WTC11 (cell line): ENCODE data around the gene BUD31. TPM values are rescaled to one million over a fixed set of nuclear protein-coding genes. Genes with fewer than 3 reads are reported as not detected.

ENCODE experiments used
- ATAC-seq: fragments of 200-7000 bp; cut with Tn5 transposase; 2 replicates; pipeline ENCODE4 v1.10.0; 2021; ENCODE audit warnings: mild to moderate bottlenecking, moderate library complexity
- CTCF ChIA-PET: fragments of 300-600 bp; sonication (Branson Sonifier 250); formaldehyde crosslinking; loops from one replicate; lab custom pipeline; 2021; ENCODE audit warnings: antibody characterized with exemption; lab: Charles Lee
- POLR2A ChIA-PET: fragments of 350-600 bp; sonication (Branson Sonifier 250); formaldehyde crosslinking; loops from one replicate; lab custom pipeline; 2021; ENCODE audit warnings: antibody characterized with exemption; lab: Charles Lee
- DNase-seq: peaks from one replicate; pipeline ENCODE4 v3.0.0; 2021; ENCODE audit warnings: low spot score
- H3K27ac Mint-ChIP-seq: 2 replicates; pipeline ENCODE4 v1.8.0; 2021; ENCODE audit warnings: mixed read lengths
- H3K27me3 Mint-ChIP-seq: 2 replicates; pipeline ENCODE4 v1.8.0; 2021; ENCODE audit warnings: low read depth, mild to moderate bottlenecking, moderate library complexity, mixed read lengths
- H3K36me3 Mint-ChIP-seq: 2 replicates; pipeline ENCODE4 v1.8.0; 2021; ENCODE audit warnings: mixed read lengths
- H3K4me1 Mint-ChIP-seq: 2 replicates; pipeline ENCODE4 v1.8.0; 2022; ENCODE audit warnings: mixed read lengths
- H3K4me3 Mint-ChIP-seq: 2 replicates; pipeline ENCODE4 v1.8.0; 2021; ENCODE audit warnings: mild to moderate bottlenecking, moderate library complexity, mixed read lengths
- H3K9me3 Mint-ChIP-seq: 2 replicates; pipeline ENCODE4 v1.8.0; 2021; ENCODE audit warnings: mixed read lengths
- AR ChIP-seq: fragments of 250-450 bp; sonication (Bioruptor Pico); IDR thresholded peaks from 2 replicates; pipeline ENCODE4 v1.9.0; 2021; ENCODE audit warnings: mild to moderate bottlenecking
- CTCF ChIP-seq: fragments of 200-600 bp; IDR thresholded peaks from 2 replicates; pipeline ENCODE4 v1.8.0; 2022; ENCODE audit warnings: antibody characterized with exemption
- E2F4 ChIP-seq: sonication (generic); formaldehyde crosslinking; IDR thresholded peaks from 2 replicates; pipeline ENCODE4 v1.8.1; 2022; ENCODE audit warnings: low read depth, mild to moderate bottlenecking, moderate library complexity, missing genetic modification reagents, borderline replicate concordance
- ELF4 ChIP-seq: sonication (generic); formaldehyde crosslinking; IDR thresholded peaks from 2 replicates; pipeline ENCODE4 v1.8.1; 2022; ENCODE audit warnings: low read depth, mild to moderate bottlenecking, moderate library complexity, missing genetic modification reagents
- EMX1 ChIP-seq: fragments of 250-450 bp; sonication (Bioruptor Pico); IDR thresholded peaks from 2 replicates; pipeline ENCODE4 v1.8.0; 2021; ENCODE audit warnings: mild to moderate bottlenecking
- ERG ChIP-seq: fragments of 250-450 bp; sonication (Bioruptor Pico); IDR thresholded peaks from 2 replicates; pipeline ENCODE4 v1.8.0; 2021; ENCODE audit warnings: mild to moderate bottlenecking
- ETV6 ChIP-seq: sonication (generic); formaldehyde crosslinking; IDR thresholded peaks from 2 replicates; pipeline ENCODE4 v1.8.1; 2022; ENCODE audit warnings: mild to moderate bottlenecking, missing genetic modification reagents
- FOXJ3 ChIP-seq: sonication (generic); formaldehyde crosslinking; IDR thresholded peaks from 2 replicates; pipeline ENCODE4 v1.9.0; 2021; ENCODE audit warnings: missing genetic modification reagents, mild to moderate bottlenecking, borderline replicate concordance
- FOXK1 ChIP-seq: sonication (generic); formaldehyde crosslinking; IDR thresholded peaks from 2 replicates; pipeline ENCODE4 v1.8.0; 2022; ENCODE audit warnings: mild to moderate bottlenecking, moderate library complexity, missing genetic modification reagents
- JAZF1 ChIP-seq: fragments of 250-450 bp; sonication (Bioruptor Pico); IDR thresholded peaks from 2 replicates; pipeline ENCODE4 v1.9.0; 2021; ENCODE audit warnings: moderate library complexity, mild to moderate bottlenecking, inconsistent platforms
- NFATC4 ChIP-seq: fragments of 250-450 bp; sonication (Bioruptor Pico); IDR thresholded peaks from 2 replicates; pipeline ENCODE4 v1.9.0; 2021; ENCODE audit warnings: mild to moderate bottlenecking
- SOX15 ChIP-seq: fragments of 250-450 bp; sonication (Bioruptor Pico); IDR thresholded peaks from 2 replicates; pipeline ENCODE4 v1.9.0; 2021; ENCODE audit warnings: mild to moderate bottlenecking
- USF1 ChIP-seq: sonication (generic); formaldehyde crosslinking; IDR thresholded peaks from 2 replicates; pipeline ENCODE4 v1.8.0; 2022; ENCODE audit warnings: mild to moderate bottlenecking, missing genetic modification reagents
- ZNF121 ChIP-seq: sonication (generic); formaldehyde crosslinking; IDR thresholded peaks from 2 replicates; pipeline ENCODE4 v1.8.0; 2023; ENCODE audit warnings: missing genetic modification reagents
- ZNF317 ChIP-seq: sonication (generic); formaldehyde crosslinking; IDR thresholded peaks from 2 replicates; pipeline ENCODE4 v1.8.1; 2023; ENCODE audit warnings: low read depth, mild to moderate bottlenecking, moderate library complexity, missing genetic modification reagents, borderline replicate concordance
- ZNF425 ChIP-seq: fragments of 250-450 bp; sonication (Bioruptor Pico); conservative IDR thresholded peaks from 2 replicates; pipeline ENCODE4 v1.9.0; 2021; ENCODE audit warnings: mild to moderate bottlenecking
- ZNF671 ChIP-seq: fragments of 250-450 bp; sonication (Bioruptor Pico); IDR thresholded peaks from 2 replicates; pipeline ENCODE4 v1.8.0; 2021; ENCODE audit warnings: mild to moderate bottlenecking
- total RNA-seq: library from RNA; stranded (reverse); gene quantifications from 3 replicates; pipeline ENCODE4 v1.2.3, GENCODE V29; 2021

The BUD31 gene
- total RNA-seq, 1 experiment from 2014 or later: 98.7 TPM

GRCh38 chr7:99437946-99438572 lies 29.3 kb downstream of the BUD31 start:
- CTCF ChIA-PET: interaction anchor here (0.6 kb wide), 1 partner anchor 10 kb away, joined by 6 read pairs; no protein-coding TSS in a partner anchor
- POLR2A ChIA-PET: interaction anchor here (1.0 to 2.3 kb wide), 2 partner anchors 17 to 29 kb away, joined by 3 to 11 read pairs; partner anchors contain the start of genes BUD31 and PDAP1
- no peak; the same call in none of the 2 replicates for ATAC-seq
- Mint-ChIP-seq H3K27me3 (no peaks in the 10 kb centered on the region), H3K27ac (peak overlapping the region; percentile 99; the same call in 1 of the 2 replicates), H3K9me3 (no peaks in the 10 kb centered on the region), H3K4me1 (peaks cover 23% of the 10 kb centered on the region), H3K4me3 (peak overlapping the region; percentile 97), H3K36me3 (peaks cover 31% of the 10 kb centered on the region)
- DNase-seq: no peak
- TF ChIP-seq ZNF317: 0 out of 2 replicates have a peak, but pooled peaks have one; percentile 2
- no peak for TF ChIP-seq ZNF425 (CRISPR knock-in tag)
- no peak for TF ChIP-seq FOXJ3
- TF ChIP-seq EMX1 (CRISPR knock-in tag): no peak
- TF ChIP-seq AR (CRISPR knock-in tag): no peak
- TF ChIP-seq FOXK1 (CRISPR knock-in tag): no peak
- TF ChIP-seq NFATC4 (CRISPR knock-in tag): no peak
- TF ChIP-seq ELF4 (CRISPR knock-in tag): no peak
- no peak for TF ChIP-seq JAZF1
- peak; percentile 51; the same call in 1 of the 2 replicates for TF ChIP-seq ZNF121 (CRISPR knock-in tag)
- no peak for TF ChIP-seq ZNF671 (CRISPR knock-in tag)
- no peak for TF ChIP-seq ERG (CRISPR knock-in tag)
- no peak for TF ChIP-seq CTCF
- no peak for TF ChIP-seq ETV6
- TF ChIP-seq SOX15 (CRISPR knock-in tag): no peak
- TF ChIP-seq E2F4 (CRISPR knock-in tag): no peak
- no peak for TF ChIP-seq USF1 (CRISPR knock-in tag)
